ENCODE results near the gene MIER1.

DNA sequence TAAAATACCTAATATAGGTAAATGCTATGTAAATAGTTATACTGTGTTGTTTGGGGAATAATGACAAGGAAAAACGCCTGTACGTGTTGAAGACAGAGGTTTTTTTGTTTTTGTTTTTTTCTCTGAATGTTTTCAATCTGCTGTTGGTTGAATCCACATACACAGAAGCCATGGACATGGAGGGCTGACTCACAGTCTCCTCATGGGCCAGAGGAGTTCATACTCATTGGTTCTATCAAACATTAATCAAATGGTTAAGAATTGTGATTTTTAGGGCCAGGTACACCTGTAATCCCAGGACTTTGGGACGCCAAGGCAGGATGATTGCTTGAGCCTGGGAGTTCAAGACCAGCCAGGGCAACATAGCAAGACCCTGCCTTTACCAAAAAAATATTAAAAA is 20.5 kb downstream of the MIER1 start:
- TF ChIP-seq, protein P1, sequence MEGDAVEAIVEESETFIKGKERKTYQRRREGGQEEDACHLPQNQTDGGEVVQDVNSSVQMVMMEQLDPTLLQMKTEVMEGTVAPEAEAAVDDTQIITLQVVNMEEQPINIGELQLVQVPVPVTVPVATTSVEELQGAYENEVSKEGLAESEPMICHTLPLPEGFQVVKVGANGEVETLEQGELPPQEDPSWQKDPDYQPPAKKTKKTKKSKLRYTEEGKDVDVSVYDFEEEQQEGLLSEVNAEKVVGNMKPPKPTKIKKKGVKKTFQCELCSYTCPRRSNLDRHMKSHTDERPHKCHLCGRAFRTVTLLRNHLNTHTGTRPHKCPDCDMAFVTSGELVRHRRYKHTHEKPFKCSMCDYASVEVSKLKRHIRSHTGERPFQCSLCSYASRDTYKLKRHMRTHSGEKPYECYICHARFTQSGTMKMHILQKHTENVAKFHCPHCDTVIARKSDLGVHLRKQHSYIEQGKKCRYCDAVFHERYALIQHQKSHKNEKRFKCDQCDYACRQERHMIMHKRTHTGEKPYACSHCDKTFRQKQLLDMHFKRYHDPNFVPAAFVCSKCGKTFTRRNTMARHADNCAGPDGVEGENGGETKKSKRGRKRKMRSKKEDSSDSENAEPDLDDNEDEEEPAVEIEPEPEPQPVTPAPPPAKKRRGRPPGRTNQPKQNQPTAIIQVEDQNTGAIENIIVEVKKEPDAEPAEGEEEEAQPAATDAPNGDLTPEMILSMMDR (IDR thresholded peaks at IDR 0.05 in 8 of 11, conservative IDR thresholded peaks at IDR 0.05 in 3 of 11) = no peak
- no peak for TF ChIP-seq POLR2A (IDR thresholded peaks at IDR 0.05)
